GM19452 (cell line): ENCODE results near the gene IHH.

ENCODE experiments used
- ATAC-seq: cut with Tn5 transposase; IDR thresholded peaks from one replicate; pipeline ENCODE4 v1.9.1; 2021; ENCODE audit not compliant: unreplicated experiment

IHH gene

DNA sequence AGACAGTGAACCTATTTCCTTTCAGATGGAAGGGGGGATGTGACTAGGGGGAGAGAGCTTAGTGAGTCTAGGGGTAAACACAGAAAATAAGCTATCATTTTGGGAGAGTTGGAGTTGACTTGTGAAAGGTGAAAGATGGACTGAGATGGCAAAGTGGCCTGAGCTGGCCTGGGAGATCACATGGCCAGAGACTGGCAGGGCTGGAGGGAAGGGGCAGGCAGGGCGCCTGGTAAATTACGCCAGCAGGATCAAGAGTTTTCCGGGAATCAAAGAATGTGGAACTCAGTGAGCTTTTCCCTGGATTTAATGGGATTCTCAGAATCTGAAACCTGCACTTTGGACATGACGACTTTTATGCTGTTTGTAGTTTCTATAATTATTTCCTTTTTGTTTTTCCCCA, 18.6 kb downstream of the IHH start:
- ATAC-seq, result no peak

GRCh38 chr2:219041252-219041651, 19.5 kb downstream of the IHH start, which contains the start of gene CFAP65:
Gene CFAP65, minus strand, starts transcription at chr2:219041516. Its CDS starts 2,468 bp downstream, at chr2:219039048.
- no peak for ATAC-seq

DNA sequence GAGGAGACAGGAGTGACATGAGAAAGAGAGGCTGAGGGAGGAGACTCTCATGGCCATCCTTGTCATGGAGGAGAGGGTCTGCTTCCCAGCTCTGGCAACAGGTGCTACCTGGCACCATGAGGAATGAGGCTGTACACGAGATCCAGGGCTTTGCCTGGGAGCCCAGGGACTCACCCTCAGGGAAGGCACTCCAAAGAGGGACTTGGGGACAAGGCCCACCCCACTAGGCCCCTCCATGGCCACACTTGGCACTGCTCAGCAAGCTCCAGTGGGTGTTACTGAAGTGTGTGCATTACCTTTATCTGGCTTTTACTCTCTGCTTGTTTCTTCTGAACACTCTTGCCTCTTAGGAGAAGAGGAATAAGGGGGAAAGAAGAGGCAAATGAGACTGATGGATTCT, 22.1 kb downstream of the IHH start:
- no peak for ATAC-seq

GRCh38 chr2:219037783-219038499, 22.8 kb downstream of the IHH start:
- ATAC-seq, result no peak

GRCh38 chr2:219035942-219036341, 24.8 kb downstream of the IHH start:
- ATAC-seq, result no peak

DNA sequence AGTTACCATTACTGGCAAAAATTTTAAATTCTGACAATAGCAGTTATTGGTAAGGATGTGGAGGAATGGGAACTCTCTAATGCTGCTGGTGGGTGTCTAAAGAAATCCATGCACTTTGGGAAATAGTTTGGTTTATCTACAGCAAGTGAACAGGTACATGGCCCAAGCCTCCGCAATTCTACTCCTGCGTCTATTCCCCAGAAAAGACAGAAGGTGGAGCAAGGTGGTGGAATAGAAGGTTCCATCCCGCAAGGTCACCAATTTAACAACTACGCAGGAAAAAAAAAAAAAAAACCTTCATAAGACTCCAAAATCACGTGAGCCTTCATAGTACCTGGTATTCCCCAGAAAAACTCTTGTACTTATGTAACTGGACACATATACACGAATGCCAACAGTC, 25.9 kb downstream of the IHH start:
- ATAC-seq, result no peak

DNA sequence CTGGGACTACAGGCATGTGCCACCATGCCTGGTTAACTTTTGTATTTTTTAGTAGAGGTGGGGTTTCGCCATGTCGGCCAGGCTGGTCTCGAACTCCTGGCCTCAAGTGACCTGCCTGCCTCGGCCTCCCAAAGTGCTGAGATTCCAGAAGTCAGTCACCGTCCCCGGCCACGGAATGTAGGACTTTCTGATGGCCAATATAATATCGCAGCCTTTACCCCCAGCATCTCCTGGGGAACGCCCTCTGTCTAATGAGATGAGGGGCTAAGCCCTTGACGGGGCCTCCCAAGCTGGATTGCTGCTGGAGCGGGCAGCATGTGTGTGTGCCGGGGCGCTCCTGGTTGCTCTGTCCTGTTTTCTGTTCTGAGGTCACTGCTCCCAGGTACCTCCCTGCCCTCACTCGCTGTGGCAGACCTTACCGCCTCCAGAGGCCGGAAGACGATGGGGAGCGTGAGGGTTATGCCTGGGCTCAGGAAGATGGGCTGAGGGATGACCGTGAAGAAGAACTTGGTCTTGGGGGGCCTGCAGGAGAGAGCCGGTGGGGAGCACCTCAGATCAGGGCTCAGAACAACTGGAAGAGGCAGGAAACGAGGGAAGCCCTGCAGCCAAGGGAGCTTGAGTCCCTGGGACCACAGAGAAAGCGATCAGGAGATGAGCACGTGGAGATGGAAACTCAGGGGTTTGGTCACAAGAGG, 28.5 kb downstream of the IHH start:
- no peak for ATAC-seq

DNA sequence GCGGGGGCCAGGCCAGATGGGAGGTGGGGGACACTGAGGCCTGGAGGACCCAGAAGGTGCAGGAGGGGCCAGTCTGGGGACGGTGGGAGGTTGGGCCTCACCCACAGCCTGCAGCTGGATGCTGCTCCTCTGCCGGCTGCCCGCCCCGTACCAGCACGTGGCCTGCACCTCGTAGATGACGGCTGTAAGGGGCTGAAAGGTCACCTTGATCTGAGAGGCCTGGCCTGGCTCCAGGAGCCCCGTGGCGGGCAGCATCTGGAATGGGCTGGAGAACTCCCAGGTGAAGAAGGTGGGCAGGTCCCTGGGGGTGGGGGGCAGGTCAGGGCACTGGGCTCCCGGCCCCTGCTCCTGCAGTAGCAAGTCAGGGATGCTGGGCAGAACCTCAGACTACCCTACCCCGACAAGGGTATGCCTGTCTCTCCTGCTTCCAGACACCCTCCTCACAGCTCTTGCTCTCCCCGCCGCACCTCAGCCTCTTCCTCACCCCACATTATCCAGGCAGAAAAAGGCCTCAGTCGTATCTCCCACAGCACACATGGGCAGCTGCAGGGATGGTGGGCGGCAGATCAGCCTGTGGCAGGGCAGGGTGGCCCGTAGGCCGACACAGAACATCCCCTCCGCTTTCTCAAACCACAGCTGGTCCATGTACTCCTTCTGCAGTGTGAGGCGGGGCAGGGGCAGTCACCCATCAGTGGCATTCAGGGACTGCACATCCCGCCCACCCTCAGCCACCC, 29.5 kb downstream of the IHH start:
- no peak for ATAC-seq

DNA sequence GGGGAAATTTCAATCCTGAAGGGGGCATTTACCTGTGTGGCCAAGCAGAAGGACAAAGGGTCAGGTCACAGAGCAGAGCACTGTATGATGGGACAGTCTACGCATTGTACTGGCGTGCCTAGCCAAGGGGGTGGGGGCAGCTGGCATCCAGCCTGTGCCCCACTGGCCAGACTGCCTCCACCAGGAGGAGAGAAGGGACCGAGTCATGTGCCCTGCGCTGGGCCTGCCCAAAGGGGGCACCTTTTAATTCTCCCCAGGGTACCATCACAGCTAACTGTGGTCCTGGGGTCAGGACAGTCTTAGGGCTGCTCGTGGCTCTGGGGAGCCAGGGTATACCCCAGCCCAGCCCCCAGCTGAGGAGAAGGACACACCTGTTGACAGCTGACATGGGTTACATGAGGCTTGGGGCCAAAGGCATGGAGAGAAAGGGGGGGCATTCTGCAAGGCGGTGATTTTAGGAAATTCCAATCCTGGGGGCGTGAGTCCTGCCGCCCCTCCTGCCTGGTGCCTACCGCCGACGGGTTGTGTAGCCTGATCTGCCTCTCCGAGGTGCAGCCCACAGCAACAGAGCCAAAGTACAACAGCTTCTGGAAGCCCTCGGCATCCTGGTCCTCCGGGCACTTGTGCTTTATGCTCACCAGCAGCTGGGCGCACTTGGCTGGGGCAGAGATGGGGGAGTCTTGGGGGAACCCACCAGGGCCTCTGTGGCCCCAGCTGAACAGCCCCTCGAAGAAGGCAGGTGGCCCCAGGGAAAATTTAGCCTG, 30.4 kb downstream of the IHH start:
- no peak for ATAC-seq

- no peak for ATAC-seq
Observed at GRCh38 chr2:219029829-219030165, 30.9 kb downstream of the IHH start.

DNA sequence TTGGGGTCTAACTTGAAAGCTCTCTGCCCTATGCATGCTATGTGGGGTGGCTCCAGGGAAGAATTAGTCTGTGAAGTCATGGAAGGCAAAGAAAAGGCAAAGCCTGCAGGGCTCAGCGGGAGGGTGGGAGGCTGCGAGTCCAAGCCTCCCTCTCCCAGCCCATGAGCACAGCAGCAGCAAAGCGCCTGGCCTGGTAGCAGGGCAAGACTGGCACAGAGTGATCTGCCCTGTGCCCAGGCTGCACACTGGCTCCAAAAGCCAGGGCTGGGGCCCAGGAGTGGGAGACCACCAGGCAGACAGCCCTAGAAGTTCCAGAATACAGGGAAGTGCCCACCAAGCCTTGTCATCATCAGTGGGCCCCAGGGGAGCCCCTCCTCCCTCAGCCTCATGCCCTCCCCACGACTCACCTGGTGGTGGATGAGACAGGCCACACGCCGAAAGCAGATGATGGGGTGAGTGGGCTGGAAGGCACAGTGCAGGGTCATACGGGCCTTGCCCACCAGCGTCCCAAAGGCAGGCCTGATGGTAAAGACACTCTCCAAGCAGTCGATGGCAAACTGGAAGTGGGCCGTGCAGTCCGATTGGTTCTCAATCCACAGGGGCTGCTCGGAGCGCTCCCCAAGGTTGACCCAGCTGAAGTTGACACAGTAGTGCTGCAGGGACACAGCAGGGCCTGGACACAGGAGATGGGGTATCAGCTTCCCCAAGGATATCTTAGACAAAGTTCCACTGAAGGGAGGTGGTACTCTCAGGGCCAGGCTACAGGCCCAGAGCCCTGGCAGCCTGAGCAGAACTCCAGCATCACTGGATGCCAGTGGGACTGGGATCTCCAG, 31.5 kb downstream of the IHH start:
- ATAC-seq, result no peak

- no peak for ATAC-seq
Observed at GRCh38 chr2:219028141-219028540, 32.6 kb downstream of the IHH start.

GRCh38 chr2:219027511-219028055, 33.1 kb downstream of the IHH start:
- ATAC-seq, result no peak

DNA sequence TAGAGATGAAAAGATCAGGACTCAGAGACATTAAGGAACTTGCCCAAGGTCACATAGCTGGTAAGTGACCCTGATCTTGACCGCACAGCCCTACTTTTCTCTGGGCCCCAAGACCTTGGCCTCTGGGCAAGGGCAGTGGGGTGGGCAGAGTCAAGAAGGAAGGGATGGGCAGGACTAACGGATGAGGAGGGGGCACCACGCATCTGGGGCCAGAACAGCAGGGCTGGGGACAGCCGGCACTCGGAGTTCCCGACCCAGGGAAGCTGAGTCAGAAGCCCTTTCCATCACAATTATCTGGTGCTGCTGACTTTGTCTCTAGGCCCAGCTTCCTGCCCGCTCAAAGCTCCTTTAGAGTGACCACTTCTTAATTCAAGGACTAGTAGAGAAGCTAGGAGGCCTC, 33.8 kb downstream of the IHH start:
- no peak for ATAC-seq

DNA sequence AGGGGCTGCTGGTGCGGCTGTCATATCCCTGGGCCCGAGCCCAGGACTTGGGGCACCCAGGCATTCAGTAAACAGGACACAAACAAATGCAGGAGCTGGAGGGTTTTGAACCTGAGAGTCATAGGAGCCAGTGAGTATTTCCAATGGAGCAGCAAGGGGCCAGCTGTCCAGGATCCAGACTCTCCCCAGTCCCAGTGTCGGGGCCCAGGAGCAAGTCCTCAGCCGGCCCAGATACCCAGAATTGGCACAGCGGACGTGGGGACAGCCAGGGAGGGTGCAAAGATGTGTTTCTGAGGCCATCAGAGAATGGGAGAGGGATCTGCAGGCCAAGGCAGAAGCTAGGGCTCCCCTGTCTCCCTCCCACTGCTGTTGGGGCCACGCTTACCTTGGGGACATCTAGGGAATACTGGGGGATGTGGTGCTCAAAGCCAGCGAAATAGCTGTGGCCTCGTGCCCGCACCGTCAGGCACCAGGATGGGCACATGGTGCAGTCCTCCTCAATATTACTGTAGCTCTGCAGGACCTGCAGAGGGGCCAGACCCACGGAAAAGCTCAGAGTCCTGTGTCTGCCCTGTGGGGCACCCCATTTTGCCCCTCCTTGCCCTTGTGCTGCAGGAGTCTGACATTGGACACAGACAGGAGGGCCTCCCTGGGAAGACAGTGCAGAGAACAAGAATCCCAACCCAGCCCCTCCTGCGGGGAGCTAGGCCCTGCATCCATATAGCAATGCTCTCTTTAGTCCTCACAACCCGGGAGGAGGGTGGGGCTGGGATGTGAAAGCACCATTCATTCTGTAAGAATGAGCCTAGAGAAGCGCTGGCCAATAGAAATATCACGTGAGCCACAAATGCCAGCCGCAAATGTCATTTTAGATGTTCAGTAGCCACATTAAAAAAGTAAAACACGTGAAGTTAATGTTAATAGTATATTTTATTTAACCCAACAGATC, 34.8 kb downstream of the IHH start:
- ATAC-seq, result no peak

- no peak for ATAC-seq
Observed at GRCh38 chr2:219024059-219024458, 36.7 kb downstream of the IHH start.

GRCh38 chr2:219023045-219023605, 37.6 kb downstream of the IHH start:
- ATAC-seq, result no peak

DNA sequence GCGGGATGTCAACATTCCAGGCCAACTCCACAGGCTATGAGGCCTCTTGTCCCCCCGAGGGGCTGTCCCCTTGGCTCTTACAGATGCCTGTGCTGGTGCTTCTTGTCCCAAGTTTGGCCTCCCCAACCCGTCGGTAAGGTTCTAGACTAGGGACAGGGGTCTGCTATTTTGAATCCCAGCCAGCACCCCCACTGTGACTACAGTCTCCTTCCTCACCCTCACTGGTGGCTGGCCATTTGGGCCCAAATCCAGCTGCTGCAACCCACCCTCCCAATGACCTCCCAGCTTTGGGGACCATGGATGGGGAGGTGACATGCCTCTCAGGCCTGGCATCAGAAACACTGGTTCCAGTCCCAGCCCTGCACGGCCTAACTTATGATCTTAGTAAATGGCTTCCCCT, 38.1 kb downstream of the IHH start:
- ATAC-seq, result no peak

DNA sequence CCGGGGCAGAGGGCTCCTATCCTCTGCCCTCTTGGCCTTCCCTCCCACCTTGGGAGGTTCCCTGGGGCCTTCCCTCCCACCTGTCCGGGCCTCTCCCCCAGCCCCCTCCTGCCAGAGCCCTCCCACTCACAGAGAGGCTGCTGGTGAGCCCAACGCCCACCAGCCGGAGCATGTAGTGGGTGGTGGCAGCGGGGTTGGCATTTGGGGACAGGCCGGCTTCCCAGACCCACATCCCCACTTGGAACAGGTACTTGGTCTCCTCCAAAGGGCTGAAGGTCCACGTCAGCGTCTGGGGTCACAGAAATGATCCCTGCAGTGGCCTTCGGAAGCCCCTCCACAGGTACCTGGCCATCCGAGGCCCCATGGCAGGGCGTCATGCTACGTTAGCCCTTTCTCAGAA, 38.7 kb downstream of the IHH start:
- no peak for ATAC-seq
